Gastrocnemius medialis (tissue), 4 donors: Measurements from ENCODE around the gene MRGPRX1.

Source experiments
- POLR2A ChIP-seq, 2 donors: fragments of 450-650 bp; IDR thresholded peaks; one replicate each; pipeline ENCODE4 v1.6.1; 2017; ENCODE audit warnings: antibody characterized with exemption in 2 of 2, mild to moderate bottlenecking in 2 of 2, moderate library complexity in 2 of 2
- TF ChIP-seq, protein P1 (sequence below), 5 experiments: fragments of 450-650 bp in 3 of 5; fragments of 200-600 bp in 2 of 5; sonication (generic) in 2 of 5; IDR thresholded peaks in 4 of 5; conservative IDR thresholded peaks in 1 of 5; 1 replicate in 4 of 5; 2 replicates in 1 of 5; pipeline ENCODE4 v1.5.1; 2016 to 2019; ENCODE audit warnings: antibody characterized with exemption in 5 of 5, mild to moderate bottlenecking in 3 of 5, moderate library complexity in 3 of 5

DNA sequence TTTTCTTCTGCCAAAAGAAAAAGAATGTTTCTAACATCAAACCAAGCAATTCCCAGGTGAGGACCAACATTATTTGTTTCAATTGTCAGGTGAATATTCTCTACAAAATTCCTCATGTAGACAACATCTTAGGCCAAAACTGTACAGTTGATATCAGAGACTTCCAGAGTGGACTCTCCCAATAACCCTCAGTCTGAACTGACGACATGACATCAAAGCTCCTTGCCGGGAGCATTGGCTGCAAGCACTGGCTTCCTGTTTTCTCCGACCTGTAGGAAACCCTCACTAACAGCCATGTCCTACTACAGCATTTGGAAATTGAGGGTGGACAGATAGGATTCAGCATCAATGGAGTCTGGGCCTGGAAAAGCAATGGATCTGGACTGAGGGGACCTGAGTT lies 30.5 kb upstream of the MRGPRX1 start:
- TF ChIP-seq, protein P1, sequence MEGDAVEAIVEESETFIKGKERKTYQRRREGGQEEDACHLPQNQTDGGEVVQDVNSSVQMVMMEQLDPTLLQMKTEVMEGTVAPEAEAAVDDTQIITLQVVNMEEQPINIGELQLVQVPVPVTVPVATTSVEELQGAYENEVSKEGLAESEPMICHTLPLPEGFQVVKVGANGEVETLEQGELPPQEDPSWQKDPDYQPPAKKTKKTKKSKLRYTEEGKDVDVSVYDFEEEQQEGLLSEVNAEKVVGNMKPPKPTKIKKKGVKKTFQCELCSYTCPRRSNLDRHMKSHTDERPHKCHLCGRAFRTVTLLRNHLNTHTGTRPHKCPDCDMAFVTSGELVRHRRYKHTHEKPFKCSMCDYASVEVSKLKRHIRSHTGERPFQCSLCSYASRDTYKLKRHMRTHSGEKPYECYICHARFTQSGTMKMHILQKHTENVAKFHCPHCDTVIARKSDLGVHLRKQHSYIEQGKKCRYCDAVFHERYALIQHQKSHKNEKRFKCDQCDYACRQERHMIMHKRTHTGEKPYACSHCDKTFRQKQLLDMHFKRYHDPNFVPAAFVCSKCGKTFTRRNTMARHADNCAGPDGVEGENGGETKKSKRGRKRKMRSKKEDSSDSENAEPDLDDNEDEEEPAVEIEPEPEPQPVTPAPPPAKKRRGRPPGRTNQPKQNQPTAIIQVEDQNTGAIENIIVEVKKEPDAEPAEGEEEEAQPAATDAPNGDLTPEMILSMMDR (IDR thresholded peaks at IDR 0.05 in 4 of 5, conservative IDR thresholded peaks at IDR 0.05 in 1 of 5), result no peak
- no peak for TF ChIP-seq POLR2A (IDR thresholded peaks at IDR 0.05)
